ENCODE measurements around the gene CTCFL. TPM values are rescaled to one million over a fixed set of nuclear protein-coding genes. Genes with fewer than 3 reads are reported as not detected.

Gene CTCFL
- total and polyA plus RNA-seq, 2 donors (not counting 3 experiments of a cell fraction or from before 2014, with no cell fraction given) = not detected

DNA sequence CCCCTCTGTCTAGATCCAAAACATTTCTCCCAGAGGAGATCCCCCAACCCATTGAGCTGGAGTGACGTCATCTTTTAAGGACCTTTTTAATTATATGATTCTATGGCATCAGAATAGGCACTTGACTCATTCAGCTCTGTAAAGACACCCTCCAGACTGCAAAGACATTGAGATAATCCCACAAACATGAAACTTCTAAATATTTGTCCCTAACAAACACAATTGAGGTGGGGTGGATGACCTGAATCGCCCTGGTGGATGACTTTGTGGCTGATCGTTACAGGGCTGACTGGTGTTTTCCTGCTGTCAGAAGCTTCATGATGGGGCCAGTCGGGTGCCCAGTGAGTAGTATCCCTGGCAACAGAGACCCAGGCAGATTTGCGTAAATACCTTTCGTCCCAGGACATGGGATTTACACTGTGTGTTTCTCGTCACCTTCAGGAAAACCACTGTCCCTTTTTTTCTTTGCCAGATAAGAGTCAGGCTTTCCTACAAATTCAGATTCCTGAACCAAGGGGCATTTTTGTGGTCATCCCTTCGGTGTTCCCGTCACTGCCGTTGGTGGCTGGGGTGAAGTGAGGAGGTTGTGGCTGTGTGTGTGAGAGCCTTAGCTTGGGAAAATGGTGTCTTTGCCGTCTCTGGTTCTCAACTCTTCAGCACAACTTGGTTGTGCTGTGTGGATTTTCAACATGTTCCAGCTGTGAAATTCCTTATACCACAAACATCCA lies 30.7 kb upstream of the CTCFL start:
- Histone ChIP-seq H3K4me1 (ENCODE audit: control insufficient read depth, extremely low read depth, insufficient read depth, low read length) (no peaks in the 10 kb centered on the region), H3K4me2 (ENCODE audit: insufficient read depth, low read length) (no peak overlapping the region), H3K27ac (ENCODE audit: insufficient read depth, low read depth, low read length) (no peak overlapping the region), H3K27me3 (ENCODE audit: control insufficient read depth in 2 of 2, insufficient read depth in 2 of 2, low read length in 2 of 2) (no peaks in the 10 kb centered on the region), H3K9me1 (replicated peaks; ENCODE audit: control insufficient read depth, extremely low read depth, insufficient read depth, low read length) (no peaks in the 10 kb centered on the region), H2AFZ (ENCODE audit: low read depth, low read length) (no peak overlapping the region), H4K20me1 (replicated peaks; ENCODE audit: control insufficient read depth, extremely low read depth, insufficient read depth, low read length) (no peaks in the 10 kb centered on the region), H3K4me3 (replicated peaks in 1 of 3; ENCODE audit: insufficient read depth in 1 of 3, low read depth in 1 of 3, low read length in 3 of 3) (no peak overlapping the region), H3K79me2 (ENCODE audit: control insufficient read depth, insufficient read depth, low read length) (no peaks in the 10 kb centered on the region), H3K36me3 (ENCODE audit: control insufficient read depth in 2 of 2, extremely low read depth in 1 of 2, insufficient read depth in 2 of 2, low read length in 2 of 2) (no peaks in the 10 kb centered on the region), H3K9ac (replicated peaks; ENCODE audit: extremely low read depth, insufficient read depth, low read length) (no peak overlapping the region), H3K9me3 (replicated peaks; ENCODE audit: control insufficient read depth, insufficient read depth, low read length) (no peaks in the 10 kb centered on the region)
- DNase-seq (ENCODE audit: low read depth, low spot score) (no peak), FAIRE-seq (no peak)
- CTCF ChIA-PET = no interaction called here
- dilution Hi-C loops (cut with MboI; ENCODE audit: extremely low pct_ligation_motif_present, low sequenced_read_pairs) (no loop called here), intact Hi-C loops (cut with micrococcal nuclease) (no loop called here)
- POLR2A ChIA-PET = no interaction called here
- no peak for TF ChIP-seq GATA2 (IDR thresholded peaks at IDR 0.05; ENCODE audit: insufficient read depth, insufficient read length, low read depth, low read length)
- TF ChIP-seq POLR2A (IDR thresholded peaks at IDR 0.05; ENCODE audit: low read depth, low read length) = no peak
- no TSS peak for BruUV-seq (replicated peaks)

DNA sequence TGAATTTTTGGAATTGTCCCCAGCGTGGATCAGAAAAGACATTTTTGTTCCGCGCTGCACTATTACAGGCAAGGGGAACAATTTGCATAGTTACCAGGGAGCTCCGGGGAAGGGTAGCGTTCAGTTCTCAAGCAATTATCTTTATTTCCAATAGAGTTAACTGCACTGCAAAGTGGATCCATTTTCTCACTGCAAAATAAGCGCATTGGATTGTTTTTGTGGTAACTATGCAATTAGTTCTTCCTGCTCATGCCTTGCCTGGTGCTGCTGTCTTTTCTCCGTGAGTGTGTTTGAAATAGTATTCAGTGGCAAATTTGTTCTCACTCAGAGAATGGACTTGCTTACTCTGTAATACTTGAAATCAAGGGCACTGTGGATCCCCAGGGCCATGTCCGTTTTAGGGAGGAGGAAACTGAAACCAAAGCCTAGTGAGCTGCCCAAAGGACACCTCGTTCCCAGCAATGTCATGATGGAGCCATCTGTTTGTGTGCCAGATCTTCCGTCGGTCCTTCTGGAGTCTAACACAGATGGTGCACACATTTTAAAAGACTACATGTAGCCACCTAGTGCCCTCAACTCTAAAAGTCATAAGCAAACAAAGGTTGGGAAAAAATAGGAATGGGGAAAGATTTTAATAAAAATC lies 28.6 kb upstream of the CTCFL start:
- Histone ChIP-seq H3K4me3 (replicated peaks in 1 of 3; ENCODE audit: insufficient read depth in 1 of 3, low read depth in 1 of 3, low read length in 3 of 3) (no peak overlapping the region), H3K9me3 (replicated peaks; ENCODE audit: control insufficient read depth, insufficient read depth, low read length) (no peaks in the 10 kb centered on the region), H3K4me1 (ENCODE audit: control insufficient read depth, extremely low read depth, insufficient read depth, low read length) (no peaks in the 10 kb centered on the region), H3K9me1 (replicated peaks; ENCODE audit: control insufficient read depth, extremely low read depth, insufficient read depth, low read length) (no peaks in the 10 kb centered on the region), H3K9ac (replicated peaks; ENCODE audit: extremely low read depth, insufficient read depth, low read length) (no peak overlapping the region), H3K27me3 (ENCODE audit: control insufficient read depth in 2 of 2, insufficient read depth in 2 of 2, low read length in 2 of 2) (no peaks in the 10 kb centered on the region), H3K79me2 (ENCODE audit: control insufficient read depth, insufficient read depth, low read length) (no peaks in the 10 kb centered on the region), H4K20me1 (replicated peaks; ENCODE audit: control insufficient read depth, extremely low read depth, insufficient read depth, low read length) (no peaks in the 10 kb centered on the region), H3K27ac (ENCODE audit: insufficient read depth, low read depth, low read length) (no peak overlapping the region), H3K4me2 (ENCODE audit: insufficient read depth, low read length) (no peak overlapping the region), H3K36me3 (ENCODE audit: control insufficient read depth in 2 of 2, extremely low read depth in 1 of 2, insufficient read depth in 2 of 2, low read length in 2 of 2) (no peaks in the 10 kb centered on the region), H2AFZ (ENCODE audit: low read depth, low read length) (no peak overlapping the region)
- TF ChIP-seq JUN (IDR thresholded peaks at IDR 0.05; ENCODE audit: borderline replicate concordance, insufficient read depth, insufficient read length, low read depth) = no peak
- no peak for TF ChIP-seq GATA2 (IDR thresholded peaks at IDR 0.05; ENCODE audit: insufficient read depth, insufficient read length, low read depth, low read length)
- no peak for TF ChIP-seq MYC (IDR thresholded peaks at IDR 0.05; ENCODE audit: low read depth, low read length)
- TF ChIP-seq, protein P1, sequence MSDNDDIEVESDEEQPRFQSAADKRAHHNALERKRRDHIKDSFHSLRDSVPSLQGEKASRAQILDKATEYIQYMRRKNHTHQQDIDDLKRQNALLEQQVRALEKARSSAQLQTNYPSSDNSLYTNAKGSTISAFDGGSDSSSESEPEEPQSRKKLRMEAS (IDR thresholded peaks at IDR 0.05; ENCODE audit: insufficient read depth, insufficient read length) = no peak
- no peak for TF ChIP-seq POLR2A (IDR thresholded peaks at IDR 0.05; ENCODE audit: low read depth, low read length)
- TF ChIP-seq, protein P2, sequence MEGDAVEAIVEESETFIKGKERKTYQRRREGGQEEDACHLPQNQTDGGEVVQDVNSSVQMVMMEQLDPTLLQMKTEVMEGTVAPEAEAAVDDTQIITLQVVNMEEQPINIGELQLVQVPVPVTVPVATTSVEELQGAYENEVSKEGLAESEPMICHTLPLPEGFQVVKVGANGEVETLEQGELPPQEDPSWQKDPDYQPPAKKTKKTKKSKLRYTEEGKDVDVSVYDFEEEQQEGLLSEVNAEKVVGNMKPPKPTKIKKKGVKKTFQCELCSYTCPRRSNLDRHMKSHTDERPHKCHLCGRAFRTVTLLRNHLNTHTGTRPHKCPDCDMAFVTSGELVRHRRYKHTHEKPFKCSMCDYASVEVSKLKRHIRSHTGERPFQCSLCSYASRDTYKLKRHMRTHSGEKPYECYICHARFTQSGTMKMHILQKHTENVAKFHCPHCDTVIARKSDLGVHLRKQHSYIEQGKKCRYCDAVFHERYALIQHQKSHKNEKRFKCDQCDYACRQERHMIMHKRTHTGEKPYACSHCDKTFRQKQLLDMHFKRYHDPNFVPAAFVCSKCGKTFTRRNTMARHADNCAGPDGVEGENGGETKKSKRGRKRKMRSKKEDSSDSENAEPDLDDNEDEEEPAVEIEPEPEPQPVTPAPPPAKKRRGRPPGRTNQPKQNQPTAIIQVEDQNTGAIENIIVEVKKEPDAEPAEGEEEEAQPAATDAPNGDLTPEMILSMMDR (IDR thresholded peaks at IDR 0.05; ENCODE audit: extremely low read depth in 1 of 2, insufficient read depth in 1 of 2, low read depth in 1 of 2, low read length in 2 of 2) = no peak
- TF ChIP-seq FOS (IDR thresholded peaks at IDR 0.05; ENCODE audit: borderline replicate concordance, insufficient read depth, low read length) = no peak
- TF ChIP-seq EZH2 (IDR thresholded peaks at IDR 0.05; ENCODE audit: borderline replicate concordance, low read depth, low read length, severe bottlenecking) = no peak
- TF ChIP-seq POLR2AphosphoS5 (IDR thresholded peaks at IDR 0.05; ENCODE audit: insufficient read depth, low read depth, low read length) = no peak
- DNase-seq (ENCODE audit: low read depth, low spot score) = no peak
- ChIA-PET CTCF (interaction anchor here (1.1 kb wide), 1 partner anchor 12 kb away, joined by 3 read pairs; no protein-coding TSS in a partner anchor), POLR2A (no interaction called here)
- BruUV-seq (replicated peaks) = no TSS peak
- intact Hi-C loops (cut with micrococcal nuclease) = no loop called here
- FAIRE-seq = no peak
- dilution Hi-C loops (cut with MboI; ENCODE audit: extremely low pct_ligation_motif_present, low sequenced_read_pairs) = no loop called here

Measured in endothelial cell of umbilical vein (primary cell).